ENCODE results near the gene CHD2.
A peak's percentile ranks its signal among the peaks of the same experiment; 100 is the strongest.
"Not testable (repeated sequence)": the region's sequence is repeated elsewhere in the genome, so short reads cannot be mapped to it uniquely, and the experiment has no call there.

The CHD2 gene

DNA sequence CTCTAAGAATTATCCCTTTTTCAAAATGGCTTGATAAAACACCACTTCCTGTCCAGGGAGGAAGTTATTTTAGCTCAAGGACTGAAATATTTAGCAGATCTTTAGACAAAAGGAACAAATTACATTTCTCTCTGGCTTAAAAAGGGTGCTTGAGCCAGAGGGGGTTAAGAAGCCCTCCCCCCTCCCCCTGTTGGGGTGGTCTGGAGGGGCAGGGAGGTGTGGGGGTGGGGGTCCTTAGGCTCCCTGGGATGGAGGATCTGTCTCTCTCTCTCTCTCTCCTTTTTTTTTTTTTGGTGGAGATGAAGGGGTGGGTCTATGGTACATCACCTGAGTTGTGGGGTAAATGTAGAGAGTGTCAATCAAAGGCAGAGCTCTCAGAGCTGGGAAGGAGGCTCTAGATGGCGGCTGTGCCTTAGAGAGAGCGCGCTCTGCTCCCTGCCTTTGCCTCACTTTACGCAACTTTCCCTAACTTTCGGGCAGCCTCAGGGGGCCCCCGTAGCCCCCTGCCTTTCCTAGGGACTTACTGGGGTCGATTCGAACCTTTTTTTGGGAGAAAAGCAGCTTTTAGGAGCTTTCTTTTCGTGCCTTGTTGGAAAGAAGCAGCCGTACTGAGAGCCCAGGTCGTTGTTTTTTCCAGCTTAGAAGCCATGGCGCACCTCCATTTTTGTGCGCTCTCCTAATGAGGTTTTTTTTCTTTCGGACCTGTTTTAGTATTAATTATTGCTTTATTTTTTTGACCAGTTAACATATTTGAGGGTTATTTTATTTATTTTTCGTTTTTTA is at the start of gene CHD2:
Gene CHD2, plus strand, starts transcription at position 377 of the 783 bp plus-strand sequence. CDS start 914 bp downstream, outside the sequence.
- Histone ChIP-seq H3K4me3 (peak within 1 kb of the TSS; percentile 66), H3K36me3 (replicated peaks) (peaks cover 21% of the 10 kb centered on the region), H3K9me3 (no peaks in the 10 kb centered on the region), H3K4me1 (peaks cover 7% of the 10 kb centered on the region), H3K27me3 (ENCODE audit: low read depth) (no peaks in the 10 kb centered on the region)
- in situ Hi-C loops (cut with MboI; ENCODE audit: low sequenced_read_pairs) = no loop called here
- peak; percentile 78 to 92 for DNase-seq (ENCODE audit: low spot score in 2 of 2)

DNA sequence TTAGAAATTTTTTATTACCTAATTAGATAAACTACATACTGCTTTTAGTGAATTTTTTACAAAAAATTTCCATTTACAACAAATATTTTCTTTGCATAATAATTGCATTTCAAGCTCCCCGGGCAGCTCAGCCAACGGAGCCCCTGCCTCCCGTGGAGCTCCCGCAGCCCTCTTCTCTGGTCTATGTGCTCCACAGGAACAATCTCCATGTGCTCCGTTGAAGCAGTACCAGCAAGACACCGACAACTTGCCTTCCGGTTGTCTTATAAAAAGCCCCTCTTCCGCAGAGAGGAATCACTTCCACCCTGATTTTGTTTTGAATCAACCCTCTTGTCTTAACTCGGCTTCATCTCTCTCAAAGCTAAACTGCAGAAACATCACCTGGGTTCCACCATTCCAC is 46.9 kb upstream of the CHD2 start:
- H3K36me3 ChIP-seq (replicated peaks) = no peaks in the 10 kb centered on the region
- no peak for DNase-seq (ENCODE audit: low spot score in 2 of 2)
- no peak overlapping the region for H3K4me3 ChIP-seq
- H3K4me1 ChIP-seq = no peaks in the 10 kb centered on the region
- 0 out of 2 replicates have a peak, but pooled peaks cover 6% of the 10 kb centered on the region for H3K9me3 ChIP-seq
- no peaks in the 10 kb centered on the region for H3K27me3 ChIP-seq (ENCODE audit: low read depth)
- in situ Hi-C loops (cut with MboI; ENCODE audit: low sequenced_read_pairs) = no loop called here

DNA sequence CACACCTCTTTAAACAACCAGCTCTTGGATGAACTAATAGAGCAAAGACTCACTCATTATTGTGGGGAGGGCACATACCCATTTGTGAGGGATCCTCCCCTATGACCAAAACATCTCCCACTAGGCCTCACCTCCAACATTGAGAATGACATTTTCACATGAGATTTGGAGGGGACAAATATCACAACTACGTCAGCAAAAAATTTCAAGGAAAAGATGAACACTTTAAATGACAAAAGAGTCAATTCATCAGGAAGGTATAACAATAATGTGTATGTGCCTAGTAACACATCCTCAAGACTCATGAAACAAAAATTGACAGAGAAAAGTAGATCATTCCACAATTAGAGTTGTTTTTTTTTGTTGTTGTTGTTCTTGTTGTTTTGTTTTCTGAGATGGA is 38.4 kb upstream of the CHD2 start:
- Histone ChIP-seq H3K4me1 (no peaks in the 10 kb centered on the region), H3K4me3 (no peak overlapping the region), H3K27me3 (ENCODE audit: low read depth) (no peaks in the 10 kb centered on the region), H3K9me3 (peaks cover 6% of the 10 kb centered on the region), H3K36me3 (replicated peaks) (no peaks in the 10 kb centered on the region)
- no peak for DNase-seq (ENCODE audit: low spot score in 2 of 2)
- in situ Hi-C loops (cut with MboI; ENCODE audit: low sequenced_read_pairs) = no loop called here

DNA sequence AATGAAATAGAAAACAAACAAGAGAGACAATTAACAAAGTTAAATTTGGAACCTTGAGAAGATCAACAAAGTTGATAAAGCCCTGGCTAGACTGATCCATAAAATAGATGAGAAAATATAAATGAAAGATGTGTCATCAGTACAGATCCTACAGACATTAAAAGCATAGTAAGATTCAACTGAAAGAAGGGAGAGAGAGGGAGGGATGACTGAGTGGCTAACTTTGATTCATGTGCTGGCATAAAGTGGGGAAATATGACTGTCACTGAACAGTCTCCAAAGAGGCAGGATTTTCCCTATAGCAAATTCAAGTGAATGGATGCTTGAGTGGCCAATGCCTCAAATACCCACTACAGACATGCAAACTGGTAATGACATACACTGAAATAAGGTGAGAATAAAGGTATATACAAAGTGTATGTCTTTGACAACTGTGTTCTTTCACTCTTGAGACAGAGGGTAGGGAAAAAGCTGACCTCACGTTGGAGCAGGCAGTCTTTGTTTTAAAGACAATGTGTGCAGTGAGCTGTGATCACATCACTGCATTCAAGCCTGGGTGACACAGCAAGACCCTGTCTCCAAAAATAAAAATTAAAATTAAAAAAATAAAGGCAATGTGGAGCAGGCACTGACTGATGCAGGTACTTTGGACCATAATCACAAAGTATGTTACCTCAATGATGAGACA is 35.9 kb upstream of the CHD2 start:
- Histone ChIP-seq H3K4me3 (no peak overlapping the region), H3K4me1 (no peaks in the 10 kb centered on the region; the same call in 1 of the 2 replicates), H3K9me3 (peaks cover 6% of the 10 kb centered on the region), H3K36me3 (replicated peaks) (no peaks in the 10 kb centered on the region), H3K27me3 (ENCODE audit: low read depth) (no peaks in the 10 kb centered on the region)
- no peak for DNase-seq (ENCODE audit: low spot score in 2 of 2)
- in situ Hi-C loops (cut with MboI; ENCODE audit: low sequenced_read_pairs) = no loop called here

DNA sequence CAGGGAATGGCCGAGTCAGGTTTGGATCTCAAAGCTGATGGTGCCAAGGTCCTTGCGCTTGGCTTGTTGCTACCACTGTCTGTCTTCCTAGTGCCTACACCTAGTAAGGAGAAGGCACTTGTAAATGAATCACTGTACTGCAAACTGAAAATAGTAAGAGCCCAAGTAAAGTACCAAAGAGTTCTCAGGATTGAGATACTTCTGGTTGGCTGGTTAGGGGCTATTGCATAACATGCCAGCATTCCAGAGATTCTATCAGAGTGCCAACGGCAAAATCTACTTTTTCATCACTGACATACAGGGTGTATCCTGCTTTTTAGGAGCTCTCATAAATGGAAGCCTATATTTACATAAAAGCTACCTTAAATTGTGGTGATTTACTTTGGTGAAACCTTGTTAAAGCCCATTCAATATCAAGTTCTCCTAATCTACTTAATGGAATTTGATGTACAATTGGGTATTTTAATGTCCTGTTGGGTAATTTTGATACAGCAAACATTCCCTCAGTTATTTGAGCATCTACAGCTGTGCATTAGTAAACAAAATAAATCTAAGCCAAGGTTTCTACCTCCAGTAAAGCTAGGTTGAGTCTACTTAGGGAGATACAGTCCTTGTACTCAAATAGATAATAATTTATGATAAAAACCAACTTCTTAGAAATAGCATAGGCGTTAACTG is 30.7 kb upstream of the CHD2 start:
- no peaks in the 10 kb centered on the region; the same call in 1 of the 2 replicates for H3K9me3 ChIP-seq
- peak in 1 of 2 experiments; percentile 55 for DNase-seq (ENCODE audit: low spot score in 2 of 2)
- no peak overlapping the region for H3K4me3 ChIP-seq
- no peaks in the 10 kb centered on the region for H3K27me3 ChIP-seq (ENCODE audit: low read depth)
- H3K4me1 ChIP-seq = peaks cover 12% of the 10 kb centered on the region
- no peaks in the 10 kb centered on the region for H3K36me3 ChIP-seq (replicated peaks)
- in situ Hi-C loops (cut with MboI; ENCODE audit: low sequenced_read_pairs) = no loop called here

DNA sequence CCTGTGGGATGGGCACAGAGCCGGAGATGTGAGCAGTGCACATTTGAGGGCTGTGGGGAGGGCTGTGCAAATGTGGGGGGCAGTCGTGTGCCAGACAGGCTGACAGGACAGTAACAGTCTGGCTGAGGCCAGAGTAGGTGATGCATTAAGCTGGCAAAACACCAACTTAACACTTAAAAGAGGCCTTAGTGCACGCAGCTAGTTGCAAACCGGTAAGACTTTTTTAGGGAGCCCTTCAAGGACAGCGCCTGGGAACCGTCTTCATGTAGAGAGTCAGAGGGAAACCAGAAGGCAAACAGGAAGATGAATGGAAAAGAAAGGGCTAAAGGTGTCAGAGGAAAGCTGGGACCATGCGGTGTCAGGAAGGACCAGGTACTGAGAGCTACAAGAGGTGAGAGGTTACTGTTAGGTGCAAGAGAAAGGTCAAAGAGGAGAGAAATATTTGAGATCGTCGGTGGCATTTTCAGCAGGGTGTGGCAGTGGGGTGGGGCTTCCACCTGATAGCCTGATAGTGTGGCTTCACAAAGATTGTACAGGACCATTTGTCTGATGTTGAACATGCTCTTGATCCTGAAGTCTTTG is 30.0 kb upstream of the CHD2 start:
- in situ Hi-C loops (cut with MboI; ENCODE audit: low sequenced_read_pairs) = no loop called here
- DNase-seq (ENCODE audit: low spot score in 2 of 2) = no peak
- Histone ChIP-seq H3K27me3 (ENCODE audit: low read depth) (no peaks in the 10 kb centered on the region), H3K36me3 (replicated peaks) (no peaks in the 10 kb centered on the region), H3K4me3 (no peak overlapping the region), H3K4me1 (peaks cover 12% of the 10 kb centered on the region), H3K9me3 (no peaks in the 10 kb centered on the region)

DNA sequence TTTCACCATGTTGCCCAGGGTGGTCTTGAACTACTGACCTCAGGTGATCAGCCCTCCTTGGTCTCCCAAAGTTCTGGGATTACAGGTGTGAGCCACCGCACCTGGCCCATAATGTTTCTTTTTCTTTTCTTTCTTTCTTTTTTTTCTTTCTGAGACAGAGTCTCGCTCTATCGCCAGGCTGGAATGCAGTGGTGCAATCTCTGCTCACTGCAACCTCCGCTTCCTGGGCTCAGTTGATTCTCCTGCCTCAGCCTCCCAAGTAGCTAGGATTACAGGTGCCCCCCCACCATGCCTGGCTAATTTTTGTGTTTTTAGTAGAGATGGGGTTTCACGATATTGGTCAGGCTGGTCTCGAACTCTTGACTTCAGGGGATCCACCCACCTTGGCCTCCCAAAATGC is 27.2 kb upstream of the CHD2 start:
- DNase-seq (ENCODE audit: low spot score in 2 of 2); H3K36me3 ChIP-seq (replicated peaks); H3K4me3 ChIP-seq; in situ Hi-C loops (cut with MboI; ENCODE audit: low sequenced_read_pairs); H3K27me3 ChIP-seq (ENCODE audit: low read depth); H3K9me3 ChIP-seq: not testable (repeated sequence)
- peaks cover 19% of the 10 kb centered on the region for H3K4me1 ChIP-seq

DNA sequence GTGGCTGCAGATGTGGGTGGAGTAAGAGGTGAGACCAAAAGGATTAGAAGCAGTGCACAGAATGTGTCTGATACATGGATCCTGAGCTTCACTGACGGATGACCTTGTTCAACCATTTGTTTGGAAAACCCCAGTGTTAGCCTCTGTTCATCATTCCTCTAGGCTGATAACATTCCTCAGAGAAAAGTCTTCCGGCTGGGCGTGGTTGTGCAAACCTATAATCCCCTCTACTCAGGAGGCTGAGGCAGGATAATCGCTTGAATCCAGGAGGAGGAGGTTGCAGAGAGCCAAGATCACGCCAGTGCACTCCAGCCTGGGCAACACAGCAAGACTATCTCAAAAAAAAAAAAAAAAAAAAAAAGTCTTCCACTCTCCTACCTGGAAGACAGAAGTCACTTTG is 23.1 kb upstream of the CHD2 start:
- H3K4me1 ChIP-seq = peaks cover 30% of the 10 kb centered on the region
- no peaks in the 10 kb centered on the region for H3K9me3 ChIP-seq
- H3K27me3 ChIP-seq (ENCODE audit: low read depth) = no peaks in the 10 kb centered on the region
- DNase-seq (ENCODE audit: low spot score in 2 of 2) = peak in 1 of 2 experiments; percentile 62
- no peaks in the 10 kb centered on the region for H3K36me3 ChIP-seq (replicated peaks)
- in situ Hi-C loops (cut with MboI; ENCODE audit: low sequenced_read_pairs) = no loop called here
- H3K4me3 ChIP-seq = no peak overlapping the region

DNA sequence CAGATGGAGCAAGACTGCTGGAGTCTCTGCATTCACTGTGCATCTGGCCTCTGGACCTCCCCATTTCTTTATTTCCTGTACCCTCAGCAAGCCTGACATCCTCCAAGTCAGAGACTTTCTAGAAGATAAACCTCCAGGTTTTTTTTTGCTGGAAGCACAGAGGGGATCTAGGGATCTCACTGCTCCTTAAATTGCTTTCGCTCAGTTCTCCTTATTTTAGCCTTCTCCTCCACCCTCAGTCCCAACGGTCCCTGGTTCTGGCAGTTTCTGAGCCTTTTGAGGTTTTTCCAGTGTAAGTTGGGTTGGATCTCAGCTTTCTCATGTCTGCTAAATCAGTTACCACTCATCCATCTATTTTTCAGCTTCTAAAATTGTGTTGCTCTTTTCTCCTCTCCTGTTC is 22.7 kb upstream of the CHD2 start:
- in situ Hi-C loops (cut with MboI; ENCODE audit: low sequenced_read_pairs) = no loop called here
- H3K9me3 ChIP-seq = no peaks in the 10 kb centered on the region
- H3K4me3 ChIP-seq = no peak overlapping the region
- H3K36me3 ChIP-seq (replicated peaks) = no peaks in the 10 kb centered on the region
- H3K4me1 ChIP-seq = peaks cover 32% of the 10 kb centered on the region
- no peaks in the 10 kb centered on the region for H3K27me3 ChIP-seq (ENCODE audit: low read depth)
- DNase-seq (ENCODE audit: low spot score in 2 of 2) = no peak

DNA sequence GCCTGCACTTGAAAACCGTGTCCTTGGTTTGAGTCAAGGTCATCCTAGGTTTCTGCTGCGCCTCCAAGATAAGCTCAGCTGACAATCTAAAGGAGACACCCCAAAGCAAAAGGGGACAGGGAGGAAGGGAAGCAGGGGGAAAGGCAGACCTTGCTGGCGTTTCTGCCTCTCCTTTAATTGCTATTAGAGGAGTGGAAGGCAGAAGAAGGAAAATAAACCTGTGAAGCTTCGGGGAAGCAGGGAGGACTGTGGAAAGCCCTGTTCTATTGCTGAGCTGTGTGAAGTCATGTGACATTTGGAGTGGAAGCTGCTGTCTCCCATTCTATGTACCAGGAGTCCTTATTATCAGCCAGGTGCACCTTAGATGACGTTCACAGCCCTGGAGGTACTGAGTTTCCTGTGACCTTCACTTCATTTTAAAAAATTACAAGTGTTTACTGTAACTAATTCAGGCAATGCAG is 21.5 kb upstream of the CHD2 start:
- Histone ChIP-seq H3K27me3 (ENCODE audit: low read depth) (no peaks in the 10 kb centered on the region), H3K4me1 (peaks cover 32% of the 10 kb centered on the region), H3K36me3 (replicated peaks) (peaks cover 6% of the 10 kb centered on the region), H3K4me3 (no peak overlapping the region), H3K9me3 (no peaks in the 10 kb centered on the region)
- no peak for DNase-seq (ENCODE audit: low spot score in 2 of 2)
- in situ Hi-C loops (cut with MboI; ENCODE audit: low sequenced_read_pairs) = no loop called here

DNA sequence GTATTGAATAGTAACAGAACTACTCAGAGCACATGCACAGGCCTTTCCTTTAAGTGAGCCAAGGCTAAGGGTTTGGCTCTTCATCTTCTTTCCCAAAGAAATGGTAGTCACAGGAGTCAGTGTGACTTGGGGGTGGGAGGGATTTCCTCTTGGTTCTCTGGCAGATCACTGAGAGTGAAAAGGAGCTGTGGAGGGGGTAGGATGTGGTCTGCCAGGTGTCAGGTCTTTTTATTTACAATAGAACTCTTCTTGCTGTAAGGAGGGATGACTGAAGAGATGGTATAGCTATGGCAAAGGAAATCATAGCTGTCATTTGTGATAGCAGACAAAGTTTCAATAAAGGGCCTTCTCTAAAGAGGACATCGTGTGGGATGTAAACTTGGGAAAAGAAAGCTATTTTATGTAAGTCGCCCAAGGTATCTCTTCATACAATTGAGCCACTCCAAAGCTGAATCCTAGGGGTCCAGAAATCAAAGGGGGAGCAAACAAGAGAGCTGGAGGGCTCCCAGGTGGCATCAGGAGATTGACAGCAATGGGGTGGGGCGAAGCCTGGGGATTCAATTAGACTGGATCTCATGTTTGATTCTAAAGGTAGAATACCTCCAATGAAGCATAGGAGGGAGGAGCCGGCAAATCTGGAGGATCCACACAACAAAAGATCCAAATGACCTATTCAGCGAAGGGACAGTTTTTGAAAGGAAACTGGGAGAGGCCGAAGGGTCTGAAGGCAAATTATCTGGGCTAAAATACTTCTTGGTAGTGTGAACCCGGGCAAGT is 20.0 kb upstream of the CHD2 start:
- in situ Hi-C loops (cut with MboI; ENCODE audit: low sequenced_read_pairs) = loop anchor here (5.0 kb wide), 1 partner anchor 63 kb away; no protein-coding TSS in a partner anchor
- no peaks in the 10 kb centered on the region for H3K27me3 ChIP-seq (ENCODE audit: low read depth)
- H3K4me3 ChIP-seq = no peak overlapping the region
- H3K9me3 ChIP-seq = no peaks in the 10 kb centered on the region
- peak in 1 of 2 experiments; percentile 34 for DNase-seq (ENCODE audit: low spot score in 2 of 2)
- H3K4me1 ChIP-seq = peaks cover 32% of the 10 kb centered on the region
- peaks cover 16% of the 10 kb centered on the region for H3K36me3 ChIP-seq (replicated peaks)

DNA sequence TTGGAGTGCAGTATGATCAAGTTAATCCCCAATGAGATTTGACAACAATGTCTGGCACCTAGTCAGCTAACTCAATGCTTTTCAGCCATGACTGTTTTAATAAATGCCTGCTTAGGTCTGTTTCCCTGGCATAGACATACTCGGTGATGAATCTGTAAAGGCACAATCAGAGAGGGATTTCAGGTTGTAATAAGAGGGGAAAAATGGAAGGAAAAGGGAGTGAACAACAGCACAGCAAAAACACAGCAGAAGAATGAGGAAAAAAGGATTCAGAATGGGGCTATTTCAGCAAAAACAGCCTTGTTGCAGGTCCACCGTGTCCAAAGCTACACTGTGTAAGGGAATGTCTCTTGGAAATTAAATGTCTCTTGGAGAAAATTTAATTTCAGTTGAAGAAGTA is 19.3 kb upstream of the CHD2 start:
- no peak for DNase-seq (ENCODE audit: low spot score in 2 of 2)
- Histone ChIP-seq H3K4me3 (no peak overlapping the region), H3K27me3 (ENCODE audit: low read depth) (no peaks in the 10 kb centered on the region), H3K4me1 (peaks cover 37% of the 10 kb centered on the region), H3K36me3 (replicated peaks) (peaks cover 20% of the 10 kb centered on the region), H3K9me3 (no peaks in the 10 kb centered on the region)
- in situ Hi-C loops (cut with MboI; ENCODE audit: low sequenced_read_pairs) = loop anchor here (5.0 kb wide), 1 partner anchor 63 kb away; no protein-coding TSS in a partner anchor
